Measurements from ENCODE around the gene FAM163B. TPM values are rescaled to one million over a fixed set of nuclear protein-coding genes. Genes with fewer than 3 reads are reported as not detected.

The FAM163B gene
- total RNA-seq, 1 donor from 2014 or later = not detected

GRCh38 chr9:133615186-133615585 lies 6.0 kb upstream of the FAM163B start:
- POLR2A ChIA-PET = no interaction called here
- intact Hi-C loops (cut with micrococcal nuclease) = no loop called here

GRCh38 chr9:133614678-133615077 lies 5.5 kb upstream of the FAM163B start:
- no peak for ATAC-seq (ENCODE audit: low read depth)
- Mint-ChIP-seq H3K27ac (no peak overlapping the region), H3K9me3 (no peaks in the 10 kb centered on the region), H3K27me3 (peaks cover 34% of the 10 kb centered on the region), H3K4me3 (no peak overlapping the region), H3K4me1 (peaks cover 1% of the 10 kb centered on the region), H3K36me3 (ENCODE audit: low read depth) (no peaks in the 10 kb centered on the region)
- no peak for TF ChIP-seq CTCF (IDR thresholded peaks at IDR 0.05)
- no peak for DNase-seq
- ChIA-PET CTCF (no interaction called here), POLR2A (no interaction called here)
- intact Hi-C loops (cut with micrococcal nuclease) = no loop called here

More at GRCh38 chr9:133615186-133615585, 6.0 kb upstream of the FAM163B start:
- Mint-ChIP-seq H3K27me3 (peaks cover 31% of the 10 kb centered on the region), H3K36me3 (ENCODE audit: low read depth) (no peaks in the 10 kb centered on the region), H3K4me1 (peaks cover 6% of the 10 kb centered on the region), H3K9me3 (no peaks in the 10 kb centered on the region), H3K4me3 (no peak overlapping the region), H3K27ac (no peak overlapping the region)
- ATAC-seq (ENCODE audit: low read depth) (no peak), DNase-seq (no peak)
- no peak for TF ChIP-seq CTCF (IDR thresholded peaks at IDR 0.05)
- CTCF ChIA-PET = no interaction called here

GRCh38 chr9:133614056-133614455 lies 4.9 kb upstream of the FAM163B start:
- Mint-ChIP-seq H3K4me1 (no peaks in the 10 kb centered on the region), H3K9me3 (no peaks in the 10 kb centered on the region), H3K4me3 (no peak overlapping the region), H3K27ac (no peak overlapping the region), H3K36me3 (ENCODE audit: low read depth) (no peaks in the 10 kb centered on the region), H3K27me3 (peaks cover 37% of the 10 kb centered on the region)
- CTCF ChIA-PET = no interaction called here
- DNase-seq (no peak), ATAC-seq (ENCODE audit: low read depth) (no peak)
- POLR2A ChIA-PET = no interaction called here
- intact Hi-C loops (cut with micrococcal nuclease) = no loop called here
- TF ChIP-seq CTCF (IDR thresholded peaks at IDR 0.05) = no peak

- no peak overlapping the region for H3K27ac Mint-ChIP-seq
- POLR2A ChIA-PET = no interaction called here
- H3K4me3 Mint-ChIP-seq = no peak overlapping the region
- CTCF ChIA-PET = no interaction called here
- no peak for DNase-seq
- intact Hi-C loops (cut with micrococcal nuclease) = no loop called here
- no peak for ATAC-seq (ENCODE audit: low read depth)
- no peaks in the 10 kb centered on the region for H3K4me1 Mint-ChIP-seq
- H3K9me3 Mint-ChIP-seq = no peaks in the 10 kb centered on the region
- H3K36me3 Mint-ChIP-seq (ENCODE audit: low read depth) = no peaks in the 10 kb centered on the region
- TF ChIP-seq CTCF (IDR thresholded peaks at IDR 0.05) = no peak
- peaks cover 37% of the 10 kb centered on the region for H3K27me3 Mint-ChIP-seq
Measured at GRCh38 chr9:133613432-133613831, 4.2 kb upstream of the FAM163B start.

GRCh38 chr9:133612816-133613215 lies 3.6 kb upstream of the FAM163B start:
- no peaks in the 10 kb centered on the region for H3K36me3 Mint-ChIP-seq (ENCODE audit: low read depth)
- no peak overlapping the region for H3K4me3 Mint-ChIP-seq
- DNase-seq (no peak), ATAC-seq (ENCODE audit: low read depth) (no peak)
- H3K27me3 Mint-ChIP-seq = peaks cover 40% of the 10 kb centered on the region
- TF ChIP-seq CTCF (IDR thresholded peaks at IDR 0.05) = no peak
- no peak overlapping the region for H3K27ac Mint-ChIP-seq
- CTCF ChIA-PET = no interaction called here
- POLR2A ChIA-PET = no interaction called here
- no peaks in the 10 kb centered on the region for H3K9me3 Mint-ChIP-seq
- intact Hi-C loops (cut with micrococcal nuclease) = no loop called here
- H3K4me1 Mint-ChIP-seq = no peaks in the 10 kb centered on the region

Measured in activated B cell treated with CpG ODN at 0.5 μM for 24 hours (primary cell).